SK-N-SH treated with all-trans-retinoic acid at 6 μM for 48 hours (cell line): Measurements from ENCODE around the gene RDH5.

ENCODE experiments used
- ARNTL ChIP-seq: fragments of 450-650 bp; formaldehyde crosslinking; IDR thresholded peaks from 2 replicates; pipeline ENCODE4 v1.5.0; 2020; ENCODE audit warnings: low read depth, mild to moderate bottlenecking, moderate library complexity, borderline replicate concordance
- BACH2 ChIP-seq: fragments of 250-450 bp; sonication (Bioruptor Pico); IDR thresholded peaks from 2 replicates; pipeline ENCODE4 v1.9.0; 2021; ENCODE audit warnings: mild to moderate bottlenecking, borderline replicate concordance
- ESRRG ChIP-seq: fragments of 250-450 bp; sonication (Bioruptor Pico); IDR thresholded peaks from 2 replicates; pipeline ENCODE4 v1.6.1; 2021; ENCODE audit warnings: mild to moderate bottlenecking
- TCF4 ChIP-seq: fragments of 250-450 bp; sonication (Bioruptor Pico); IDR thresholded peaks from 2 replicates; pipeline ENCODE4 v1.8.0; 2021; ENCODE audit warnings: mild to moderate bottlenecking, moderate library complexity, borderline replicate concordance
- TOX ChIP-seq: fragments of 250-450 bp; sonication (Bioruptor Pico); IDR thresholded peaks from 2 replicates; pipeline ENCODE4 v1.8.0; 2021; ENCODE audit warnings: mild to moderate bottlenecking, moderate library complexity, borderline replicate concordance
- ZFP3 ChIP-seq: fragments of 250-450 bp; sonication (Bioruptor Pico); IDR thresholded peaks from 2 replicates; pipeline ENCODE4 v1.5.0; 2020; ENCODE audit warnings: mild to moderate bottlenecking, moderate library complexity
- ZNF8 ChIP-seq: fragments of 450-650 bp; formaldehyde crosslinking; IDR thresholded peaks from 2 replicates; pipeline ENCODE4 v1.5.0; 2020; ENCODE audit warnings: mild to moderate bottlenecking, moderate library complexity
- TF ChIP-seq, protein P1 (sequence below): fragments of 250-450 bp; sonication (Bioruptor Pico); IDR thresholded peaks from 2 replicates; pipeline ENCODE4 v1.5.1; 2021; ENCODE audit warnings: mild to moderate bottlenecking, moderate library complexity
- TF ChIP-seq, protein P2 (sequence below): fragments of 250-450 bp; sonication (Bioruptor Pico); IDR thresholded peaks from 2 replicates; pipeline ENCODE4 v1.5.1; 2020; ENCODE audit warnings: low read depth, mild to moderate bottlenecking, moderate library complexity

DNA sequence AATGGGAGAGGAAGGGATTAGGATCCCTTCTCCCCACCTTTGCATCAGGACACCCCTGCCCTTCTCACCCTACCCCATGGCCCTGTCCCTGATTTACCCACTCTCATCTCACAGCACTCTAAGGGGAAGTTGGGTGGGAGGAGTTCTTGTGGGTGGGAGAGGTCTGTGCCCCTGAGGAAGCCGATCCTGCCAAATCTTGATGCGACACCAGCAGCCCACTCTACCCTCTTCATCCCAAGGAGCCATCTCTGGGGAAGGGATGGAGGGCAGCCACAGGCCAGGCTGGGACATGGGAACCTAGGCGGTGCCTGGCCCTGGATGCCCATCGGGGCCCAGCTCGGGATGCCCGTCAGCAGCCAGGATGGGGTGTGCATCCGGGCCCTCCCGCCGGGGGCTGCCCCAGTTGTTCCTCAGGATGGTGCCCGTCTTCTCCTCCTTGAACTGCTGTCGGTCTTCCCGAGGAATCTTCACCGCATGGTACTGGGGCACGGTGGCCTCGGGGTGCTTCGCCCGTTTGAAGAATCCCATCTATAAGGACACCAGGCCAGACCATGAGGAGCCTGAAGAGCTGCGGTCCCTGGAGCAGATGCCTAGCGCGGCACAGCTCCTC lies 35.3 kb upstream of the RDH5 start:
- TF ChIP-seq ESRRG (no peak), ZNF8 (CRISPR knock-in tag) (no peak), BACH2 (CRISPR knock-in tag) (no peak), ZFP3 (CRISPR knock-in tag) (no peak), ARNTL (no peak), TOX (no peak), TCF4 (CRISPR knock-in tag) (no peak)
- TF ChIP-seq, protein P1, sequence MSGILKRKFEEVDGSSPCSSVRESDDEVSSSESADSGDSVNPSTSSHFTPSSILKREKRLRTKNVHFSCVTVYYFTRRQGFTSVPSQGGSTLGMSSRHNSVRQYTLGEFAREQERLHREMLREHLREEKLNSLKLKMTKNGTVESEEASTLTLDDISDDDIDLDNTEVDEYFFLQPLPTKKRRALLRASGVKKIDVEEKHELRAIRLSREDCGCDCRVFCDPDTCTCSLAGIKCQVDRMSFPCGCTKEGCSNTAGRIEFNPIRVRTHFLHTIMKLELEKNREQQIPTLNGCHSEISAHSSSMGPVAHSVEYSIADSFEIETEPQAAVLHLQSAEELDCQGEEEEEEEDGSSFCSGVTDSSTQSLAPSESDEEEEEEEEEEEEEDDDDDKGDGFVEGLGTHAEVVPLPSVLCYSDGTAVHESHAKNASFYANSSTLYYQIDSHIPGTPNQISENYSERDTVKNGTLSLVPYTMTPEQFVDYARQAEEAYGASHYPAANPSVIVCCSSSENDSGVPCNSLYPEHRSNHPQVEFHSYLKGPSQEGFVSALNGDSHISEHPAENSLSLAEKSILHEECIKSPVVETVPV = no peak
- TF ChIP-seq, protein P2, sequence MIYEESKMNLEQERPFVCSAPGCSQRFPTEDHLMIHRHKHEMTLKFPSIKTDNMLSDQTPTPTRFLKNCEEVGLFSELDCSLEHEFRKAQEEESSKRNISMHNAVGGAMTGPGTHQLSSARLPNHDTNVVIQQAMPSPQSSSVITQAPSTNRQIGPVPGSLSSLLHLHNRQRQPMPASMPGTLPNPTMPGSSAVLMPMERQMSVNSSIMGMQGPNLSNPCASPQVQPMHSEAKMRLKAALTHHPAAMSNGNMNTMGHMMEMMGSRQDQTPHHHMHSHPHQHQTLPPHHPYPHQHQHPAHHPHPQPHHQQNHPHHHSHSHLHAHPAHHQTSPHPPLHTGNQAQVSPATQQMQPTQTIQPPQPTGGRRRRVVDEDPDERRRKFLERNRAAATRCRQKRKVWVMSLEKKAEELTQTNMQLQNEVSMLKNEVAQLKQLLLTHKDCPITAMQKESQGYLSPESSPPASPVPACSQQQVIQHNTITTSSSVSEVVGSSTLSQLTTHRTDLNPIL = no peak
